GM21786 (cell line): Measurements from ENCODE around the gene NFXL1.

Experiments used
- ATAC-seq: cut with Tn5 transposase; IDR thresholded peaks from one replicate; pipeline ENCODE4 v1.9.1; 2021; ENCODE audit not compliant: unreplicated experiment

Gene NFXL1

DNA sequence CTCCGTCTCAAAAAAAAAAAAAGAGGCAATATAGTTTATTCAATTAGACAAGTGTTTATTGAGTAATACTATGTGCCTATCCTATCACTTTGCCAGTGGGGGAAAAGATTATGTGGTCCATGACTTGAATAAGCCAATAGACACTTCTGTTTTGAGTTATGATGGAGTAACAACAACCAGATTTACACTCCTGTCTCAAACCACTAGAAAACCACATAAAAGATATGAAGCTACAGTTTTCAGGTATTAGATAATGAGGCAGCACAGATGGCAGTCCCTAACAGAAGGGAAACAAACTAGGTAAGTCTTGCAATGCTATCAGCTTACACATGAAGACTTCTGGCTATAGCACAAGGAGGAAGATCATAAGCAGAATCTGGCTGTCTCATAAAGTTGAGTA, 22.5 kb downstream of the NFXL1 start:
- no peak for ATAC-seq

DNA sequence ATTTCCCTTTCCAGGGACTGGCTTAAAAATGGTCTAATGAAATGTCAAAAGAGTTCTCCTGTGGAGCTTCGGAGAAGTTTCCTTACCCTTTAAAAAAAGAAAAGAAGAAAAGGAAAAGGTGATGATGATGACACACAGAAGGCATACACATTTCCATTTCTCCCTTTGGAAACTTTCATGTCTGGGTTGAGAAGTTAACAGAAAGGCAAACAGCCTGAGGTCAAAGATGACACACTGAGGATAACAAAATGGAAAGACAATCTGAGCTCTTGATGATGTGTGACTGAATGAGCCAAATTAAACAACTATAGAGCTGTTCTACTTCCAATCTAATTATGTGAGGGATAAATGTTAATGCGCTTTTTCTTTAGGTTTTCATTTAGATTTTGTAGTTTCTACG, 32.2 kb downstream of the NFXL1 start:
- no peak for ATAC-seq

DNA sequence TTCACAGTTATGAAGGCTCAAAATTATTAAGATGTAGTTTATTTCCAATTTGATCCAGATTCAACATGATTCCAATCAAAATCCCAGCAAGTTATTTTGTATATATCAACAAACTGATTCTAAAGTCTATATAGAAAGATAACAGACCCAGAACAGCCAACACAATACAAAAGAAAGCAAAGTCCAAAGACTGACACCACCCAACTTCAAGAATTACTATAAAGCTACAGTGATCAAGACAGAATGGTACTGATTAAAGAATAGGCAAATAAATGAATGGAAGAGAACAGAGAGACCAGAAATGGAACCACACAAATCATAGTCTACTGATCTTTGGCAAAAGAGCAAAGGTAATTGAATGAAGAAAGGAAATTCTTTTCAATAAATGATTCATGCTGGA, 34.9 kb downstream of the NFXL1 start:
- no peak for ATAC-seq

DNA sequence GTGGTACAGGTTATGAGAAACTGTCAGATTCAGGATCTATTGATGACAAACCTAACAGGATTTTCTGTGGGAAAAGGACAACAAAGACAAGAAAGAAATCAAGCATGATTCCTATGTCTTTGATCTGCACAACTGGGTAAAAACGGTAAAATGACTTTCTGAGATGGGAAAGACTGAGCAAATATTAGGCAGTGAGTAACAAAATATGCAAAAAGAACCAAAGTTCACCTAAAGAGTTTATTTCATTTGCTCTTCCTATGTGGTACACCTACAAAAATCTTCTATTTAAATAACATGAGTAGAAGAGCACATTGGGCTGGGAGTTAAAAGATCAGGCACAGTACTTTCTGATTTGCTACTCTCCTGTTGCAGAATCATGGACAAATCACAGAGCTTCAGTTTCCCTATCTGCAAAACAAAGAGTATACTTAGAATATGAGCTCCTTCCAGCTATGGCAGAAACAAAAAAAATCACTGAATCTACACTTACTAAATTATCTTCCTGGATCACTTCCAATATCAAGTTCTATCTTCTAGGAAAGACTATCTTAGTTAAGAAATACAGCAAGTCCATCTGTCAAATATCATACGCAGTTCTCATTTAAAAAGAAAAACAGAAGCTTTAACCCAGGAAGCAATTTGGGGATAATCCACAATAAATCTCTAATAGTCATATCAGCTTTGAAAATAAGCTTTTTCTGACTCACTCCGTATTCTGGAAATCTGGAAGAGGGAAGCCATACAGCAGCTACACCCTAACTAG, 37.4 kb downstream of the NFXL1 start:
- ATAC-seq = no peak

DNA sequence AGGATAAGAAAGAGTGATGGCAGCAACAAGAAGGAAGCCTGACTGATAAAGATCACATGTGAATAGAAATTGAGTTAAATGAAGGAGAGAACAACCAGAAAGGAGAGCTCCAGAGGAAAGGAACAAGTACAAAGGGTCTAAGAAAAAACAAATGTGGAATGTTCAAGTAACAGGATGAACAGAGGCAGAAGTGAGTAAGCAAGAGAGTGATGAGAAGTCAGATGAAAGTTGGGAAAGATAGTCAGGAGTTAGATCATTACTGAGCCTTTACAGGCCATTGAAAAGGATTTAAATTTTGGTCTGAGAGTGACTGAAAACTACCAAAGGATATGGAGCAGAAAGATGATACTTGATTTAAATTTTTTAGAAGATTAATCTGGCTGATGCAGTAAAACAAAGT, 38.1 kb downstream of the NFXL1 start:
- no peak for ATAC-seq

DNA sequence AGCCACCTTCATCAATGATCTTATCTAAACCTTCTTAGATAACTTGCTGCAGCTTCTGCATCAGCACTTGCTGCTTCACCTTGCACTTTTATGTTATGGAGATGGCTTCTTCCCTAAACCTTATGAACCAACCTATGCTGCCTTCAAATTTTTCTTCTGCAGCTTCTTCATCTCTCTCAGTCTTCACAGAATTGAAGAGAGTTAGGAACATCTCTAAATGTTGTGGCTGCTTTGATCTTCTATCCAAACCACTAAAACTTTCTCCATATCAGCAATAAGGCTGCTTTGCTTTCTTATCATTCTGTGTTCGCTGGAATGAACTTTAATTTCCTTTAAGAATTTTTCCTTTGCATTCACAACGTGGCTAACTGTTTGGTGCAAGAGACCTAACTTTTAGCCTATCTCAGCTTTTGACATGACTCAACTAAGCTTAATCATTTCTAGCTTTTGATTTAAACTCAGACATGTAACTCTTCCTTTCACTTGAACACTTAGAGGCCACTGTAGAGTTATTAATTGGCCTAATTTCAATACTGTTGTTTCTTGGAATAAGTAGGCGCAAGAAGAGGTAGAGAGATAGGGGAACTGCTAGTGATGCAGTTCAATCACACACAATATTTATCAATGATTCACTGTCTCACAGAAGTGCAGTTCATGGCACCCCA, 40.4 kb downstream of the NFXL1 start:
- ATAC-seq = no peak

DNA sequence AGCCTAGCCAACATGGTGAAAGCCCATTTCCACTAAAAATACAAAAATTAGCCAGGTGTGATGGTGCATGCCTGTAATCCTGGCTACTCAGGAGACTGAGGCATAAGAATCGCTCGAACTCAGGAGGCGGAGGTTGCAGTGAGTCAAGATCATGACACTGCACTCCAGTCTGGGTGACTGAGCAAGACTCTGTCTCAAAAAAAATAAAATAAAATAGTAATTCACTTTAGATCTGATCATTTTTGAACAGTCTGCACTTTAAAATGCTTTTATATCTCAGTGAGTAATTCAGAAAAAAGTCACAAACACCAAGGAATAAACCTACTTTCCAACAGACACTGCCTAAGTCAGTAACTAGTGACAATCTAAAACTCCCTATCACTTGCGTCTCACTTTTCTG, 50.9 kb downstream of the NFXL1 start:
- ATAC-seq = no peak

DNA sequence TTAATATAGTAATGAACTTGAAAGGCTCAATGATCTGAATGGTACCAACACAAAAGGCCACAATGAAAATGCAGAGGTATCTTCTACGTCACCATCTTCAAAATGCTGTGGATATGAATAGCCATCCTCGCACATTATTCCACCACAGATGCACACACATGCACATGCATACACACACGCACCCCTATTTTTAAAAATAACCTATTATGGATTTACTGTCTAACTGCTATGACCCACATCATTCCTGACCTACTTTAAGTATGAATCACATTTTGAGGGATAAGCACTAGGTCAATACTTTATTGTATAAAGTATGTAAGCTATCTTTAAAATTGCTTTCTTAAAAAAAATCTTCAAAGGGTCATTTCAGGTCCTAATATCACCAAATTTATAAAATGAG, 52.1 kb downstream of the NFXL1 start:
- ATAC-seq = no peak

DNA sequence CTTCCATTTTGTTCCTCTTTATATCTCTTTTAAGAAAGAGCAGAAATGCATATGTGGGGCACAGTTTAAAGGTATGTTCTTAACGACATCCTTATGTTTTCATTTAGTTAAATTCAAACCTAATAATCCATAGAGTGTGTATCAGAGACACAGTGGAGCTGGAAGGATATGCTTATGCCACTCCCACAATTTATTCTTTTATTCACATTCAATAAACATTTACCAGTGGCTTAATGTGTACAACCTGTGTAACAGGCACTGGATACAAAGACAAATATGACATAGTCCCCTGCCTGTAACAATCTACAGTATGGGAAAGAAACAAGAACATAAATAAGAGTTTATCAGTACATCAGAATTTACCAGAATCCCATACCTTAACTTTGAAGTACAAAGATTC, 54.1 kb downstream of the NFXL1 start:
- no peak for ATAC-seq

DNA sequence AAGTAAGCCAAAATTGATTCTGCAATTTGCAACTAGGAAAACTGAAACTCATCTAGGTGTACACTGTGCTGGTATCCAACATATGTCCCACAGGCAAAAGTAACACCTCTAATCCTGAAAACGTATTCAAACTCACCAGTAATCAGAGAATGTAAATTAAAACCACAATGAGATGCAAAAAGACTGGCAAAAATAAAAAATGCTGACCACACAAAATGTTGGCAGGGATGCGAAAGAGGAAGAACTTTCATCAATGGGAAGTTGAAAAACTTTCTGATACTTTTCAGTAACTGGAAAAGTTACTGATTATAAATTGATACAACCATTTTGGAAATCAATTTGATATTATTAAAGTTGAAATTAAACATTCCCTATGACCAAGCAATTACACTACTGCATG, 56.4 kb downstream of the NFXL1 start:
- no peak for ATAC-seq

DNA sequence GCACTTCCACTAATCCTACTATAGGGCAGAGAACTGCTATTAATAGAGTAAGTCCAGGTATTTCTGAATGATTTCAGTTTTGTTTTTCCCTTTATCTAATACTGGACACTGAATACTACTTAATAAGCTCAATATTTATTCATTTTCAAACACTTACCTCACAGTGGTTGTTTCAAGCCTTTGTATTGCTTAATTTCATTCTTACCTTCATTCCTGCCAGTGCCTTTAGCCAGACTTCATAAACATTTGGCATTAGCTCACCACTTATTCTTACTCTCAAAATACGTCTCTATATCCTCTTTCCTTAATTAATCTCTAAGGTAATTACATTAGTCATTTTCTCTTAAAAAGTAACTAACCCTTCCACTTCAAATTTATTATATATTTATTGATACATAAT, 57.7 kb downstream of the NFXL1 start:
- ATAC-seq = no peak

DNA sequence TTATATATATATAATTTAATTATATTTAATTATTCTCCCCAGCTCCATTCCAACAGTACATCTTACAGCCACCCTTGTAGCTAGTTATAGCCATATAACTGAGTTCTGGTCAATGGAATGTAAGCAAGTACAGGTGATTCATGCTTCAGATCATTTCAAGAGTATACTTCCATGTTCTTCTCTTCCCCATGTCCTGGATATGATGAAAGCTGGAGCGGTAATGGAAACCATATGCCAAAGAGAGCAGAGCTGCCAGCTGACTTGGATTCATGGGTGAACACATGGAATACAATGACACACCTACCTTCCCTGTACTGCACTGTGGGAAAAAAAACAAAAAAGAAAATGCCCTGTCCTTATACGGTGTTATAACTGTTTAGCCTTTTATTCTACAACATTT, 59.0 kb downstream of the NFXL1 start:
- ATAC-seq = no peak

DNA sequence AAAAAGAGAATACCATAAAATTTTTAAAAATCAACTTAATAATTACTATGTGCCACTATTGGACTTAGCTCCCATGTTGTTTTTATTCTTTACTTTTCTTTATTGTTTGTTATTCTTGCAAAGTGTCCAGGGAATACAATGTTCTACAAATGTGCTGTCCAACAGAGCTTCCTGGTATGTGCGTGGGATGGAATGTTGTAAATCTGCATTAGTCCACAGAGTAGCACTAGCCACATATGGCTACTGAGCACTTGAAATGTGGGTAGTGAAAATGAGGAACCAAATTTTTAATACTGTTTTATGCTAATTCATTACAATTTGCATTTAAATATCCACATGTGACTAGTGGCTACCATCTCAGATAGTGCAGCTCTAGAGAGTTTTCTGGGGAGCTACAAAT, 62.2 kb downstream of the NFXL1 start:
- ATAC-seq = no peak

DNA sequence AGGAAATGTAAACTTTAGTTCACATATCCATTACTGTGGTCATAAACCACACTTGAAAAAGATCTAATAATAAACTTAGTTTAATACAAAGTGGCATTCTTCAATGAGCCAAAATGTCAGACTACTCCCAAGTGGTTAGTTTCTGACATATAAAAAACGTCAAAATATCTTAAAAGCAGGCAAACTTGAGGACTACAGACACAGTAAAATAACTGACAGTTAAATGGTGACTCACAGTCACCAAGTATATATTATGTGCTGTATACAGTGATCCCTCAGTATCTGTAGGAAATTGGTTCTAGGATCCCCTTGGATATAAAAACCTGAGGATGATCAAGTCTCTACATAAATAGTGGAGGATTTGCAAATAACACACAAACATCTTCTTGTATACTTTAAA, 64.9 kb downstream of the NFXL1 start:
- ATAC-seq = no peak

DNA sequence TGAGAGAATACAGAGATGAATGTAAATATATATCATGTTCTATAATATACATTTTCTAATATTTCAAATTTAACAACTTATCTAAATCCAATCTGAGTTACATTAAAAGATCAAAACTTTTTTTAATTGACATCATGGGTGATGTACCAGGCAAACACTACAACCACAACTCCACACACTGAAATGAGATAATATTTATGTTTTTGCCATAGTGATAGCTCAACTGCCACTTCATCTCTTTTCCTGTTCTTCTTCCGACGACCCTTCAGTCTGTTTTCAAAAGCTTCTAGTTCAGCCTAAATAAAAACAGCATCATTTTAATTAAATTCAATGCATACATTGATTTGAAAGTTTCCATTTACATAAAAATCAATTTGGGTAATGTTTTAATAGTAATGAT, 66.3 kb downstream of the NFXL1 start:
- ATAC-seq = no peak

DNA sequence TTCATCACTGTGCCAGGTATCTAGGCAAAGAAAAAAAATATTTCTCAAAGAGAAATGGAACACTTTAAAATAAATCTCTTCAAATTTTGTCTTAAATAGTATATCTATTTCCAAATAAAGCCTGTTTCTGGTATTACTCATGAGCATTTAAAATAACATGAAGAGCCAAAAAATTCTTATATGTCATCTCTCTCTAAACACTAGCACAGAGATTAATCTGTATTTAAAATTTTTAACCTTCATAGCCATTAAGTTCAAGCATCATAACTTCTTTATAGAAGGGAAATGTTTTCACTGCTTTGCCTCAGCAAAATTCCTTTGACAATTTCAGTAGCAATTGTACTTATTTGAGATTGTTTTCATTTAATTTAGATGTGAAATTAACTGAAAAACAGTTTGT, 71.4 kb downstream of the NFXL1 start:
- ATAC-seq = no peak

DNA sequence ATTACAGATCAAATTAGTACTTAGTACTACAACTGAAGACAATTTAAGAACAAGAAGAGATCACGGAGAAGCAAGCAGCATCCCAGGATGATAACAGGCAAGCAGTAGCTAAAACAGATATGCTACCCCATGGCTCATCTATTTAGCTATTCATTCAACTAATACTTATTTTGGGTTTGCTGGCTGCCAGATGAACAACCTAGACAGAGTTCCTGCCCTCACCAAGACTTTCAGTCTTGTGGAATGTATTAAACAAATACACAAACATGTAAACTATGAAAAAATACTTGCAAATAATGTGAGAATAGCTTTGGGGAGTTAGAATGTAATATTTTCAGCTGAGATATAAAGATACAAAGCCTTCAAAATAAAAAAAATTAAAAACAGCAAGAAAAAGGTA, 74.1 kb downstream of the NFXL1 start:
- ATAC-seq = no peak

DNA sequence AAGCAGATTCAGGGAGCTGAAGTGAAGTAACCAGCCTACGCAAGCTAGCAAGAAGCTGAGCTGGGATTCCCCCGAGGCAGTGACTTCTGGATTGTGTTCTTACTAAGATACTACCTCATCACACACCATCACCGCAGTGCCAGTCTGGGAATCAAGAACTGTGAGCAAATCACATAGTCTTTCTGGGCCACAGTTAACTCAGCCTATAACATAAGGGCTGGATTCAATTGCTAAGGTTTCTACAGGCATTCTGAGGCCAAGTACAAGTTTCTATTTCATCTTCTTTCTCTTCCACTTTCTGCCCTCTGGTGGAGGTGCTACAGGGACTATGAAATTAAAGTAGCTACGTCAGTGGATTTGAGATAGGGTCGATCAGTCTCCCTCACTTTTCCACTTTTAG, 75.1 kb downstream of the NFXL1 start:
- peak; percentile 63 for ATAC-seq

DNA sequence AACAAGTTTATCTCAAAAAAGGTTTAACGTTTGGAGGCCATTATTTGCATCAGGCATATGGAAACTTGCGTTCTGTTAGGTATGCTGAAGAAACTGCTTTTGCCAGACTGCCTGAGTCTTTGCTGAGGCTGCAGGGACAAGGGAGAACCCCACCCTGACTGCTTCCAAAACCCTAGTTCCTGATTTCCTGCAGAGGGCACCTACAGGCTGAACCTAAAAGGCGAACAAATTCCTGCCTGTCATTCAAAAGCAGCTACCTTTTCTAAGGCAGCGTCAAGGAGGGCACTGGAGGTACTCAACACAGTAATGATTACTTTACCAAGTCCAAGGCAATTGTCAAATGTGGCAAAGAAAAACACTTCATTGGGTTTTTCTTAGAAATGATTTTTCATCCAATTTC, 75.9 kb downstream of the NFXL1 start:
- no peak for ATAC-seq

DNA sequence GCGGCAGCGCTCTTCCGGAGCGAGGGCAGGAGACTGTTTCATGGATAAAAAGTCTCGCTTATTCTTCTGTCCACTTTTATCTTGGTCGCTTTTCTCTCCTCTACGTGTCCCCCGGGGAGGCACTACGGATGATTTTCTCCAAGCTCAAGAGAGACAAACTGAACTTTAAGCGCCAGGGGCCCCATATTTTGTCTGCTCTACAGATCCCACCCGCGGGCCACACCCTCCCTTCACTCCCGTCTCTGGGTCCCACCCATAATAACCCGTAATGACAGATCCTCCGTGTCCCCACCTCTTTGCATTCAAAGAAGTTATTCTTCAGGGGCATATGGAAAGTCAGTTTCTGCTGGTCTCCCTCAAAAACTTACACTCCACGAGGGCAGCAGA, 76.5 kb downstream of the NFXL1 start, which contains the start of gene CORIN:
CORIN (minus strand) TSS at position 160 of the 387 bp plus-strand sequence; CDS start at position 42, 118 bp downstream.
- ATAC-seq = no peak

DNA sequence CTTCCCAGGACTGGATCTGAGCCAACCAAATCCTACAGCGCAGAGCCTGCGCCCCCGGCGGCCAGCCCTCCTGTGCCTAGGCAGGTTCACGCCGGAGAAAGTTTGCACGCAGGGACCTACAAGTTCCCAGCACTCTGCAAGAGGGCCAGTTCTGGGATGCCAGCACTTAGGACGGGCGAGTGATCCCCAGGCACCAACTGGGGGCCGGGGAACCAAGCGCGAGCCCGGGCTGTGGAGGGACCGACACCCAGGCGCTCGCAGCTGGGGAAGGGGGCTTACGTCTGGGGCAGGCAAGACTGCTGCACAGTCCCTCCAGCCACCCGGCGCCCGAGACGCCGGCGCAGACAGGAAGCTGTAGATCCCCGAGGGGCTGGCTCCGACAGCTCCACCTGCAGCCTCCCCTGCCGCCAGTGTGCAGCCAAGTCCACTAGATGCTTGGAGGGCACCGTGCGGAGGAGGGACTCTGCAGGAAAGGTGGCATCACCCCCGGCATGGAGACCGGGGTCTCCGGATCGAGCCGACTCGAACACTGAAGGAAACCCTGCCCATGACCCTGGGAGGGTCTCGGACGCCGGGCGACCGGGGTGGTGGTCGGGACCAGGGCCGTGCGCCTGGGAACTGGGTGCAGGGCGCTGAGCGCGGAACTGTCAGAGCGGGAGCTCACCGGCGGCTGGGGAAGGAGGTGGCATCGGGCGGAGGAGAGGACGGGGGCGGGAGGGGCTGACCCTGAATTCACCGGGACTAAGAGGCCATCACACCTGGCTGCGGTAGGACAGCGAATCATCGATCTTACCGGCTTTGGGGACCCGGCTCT, 77.1 kb downstream of the NFXL1 start:
- ATAC-seq = peak; percentile 52

DNA sequence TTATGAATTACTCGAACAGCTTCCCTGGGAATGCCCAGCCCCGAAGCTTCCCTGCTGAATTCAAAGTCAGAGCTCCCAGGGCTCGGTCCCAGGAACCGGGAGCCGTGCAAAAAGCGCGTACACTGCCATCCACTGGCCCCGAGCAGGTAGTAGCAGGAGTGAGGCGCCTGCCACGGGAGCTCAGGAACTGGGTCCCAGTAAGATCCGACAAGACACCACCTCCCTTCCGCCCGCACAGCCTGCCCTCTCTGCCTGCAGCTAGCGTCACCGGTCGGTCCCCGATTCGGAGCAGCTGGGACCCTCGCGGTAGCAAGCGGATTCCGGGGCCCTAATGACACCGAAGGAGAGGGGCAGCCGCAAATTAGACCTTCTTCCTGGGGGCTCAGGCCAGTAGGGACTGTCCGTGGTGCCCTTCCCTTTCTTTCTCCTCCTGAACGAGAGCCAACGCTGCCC, 77.7 kb downstream of the NFXL1 start:
- ATAC-seq = peak; percentile 66
